Fibroblast of lung (primary cell): ENCODE measurements around the gene NOX3.

Experiments
- EZH2 ChIP-seq: IDR thresholded peaks from 2 replicates; pipeline ENCODE4 v1.5.1; 2012; ENCODE audit warnings: low read length, control low read depth, mild to moderate bottlenecking; ENCODE audit errors: missing control alignments
- TF ChIP-seq, protein P1 (sequence below), 2 donors: IDR thresholded peaks in 1 of 2; conservative IDR thresholded peaks in 1 of 2; 1 replicate in 1 of 2; 2 replicates in 1 of 2; pipeline ENCODE4 v1.5.1; 2011 to 2012; ENCODE audit warnings: low read length in 2 of 2, control low read depth in 1 of 2, inconsistent platforms in 1 of 2, low read depth in 1 of 2, mild to moderate bottlenecking in 1 of 2

DNA sequence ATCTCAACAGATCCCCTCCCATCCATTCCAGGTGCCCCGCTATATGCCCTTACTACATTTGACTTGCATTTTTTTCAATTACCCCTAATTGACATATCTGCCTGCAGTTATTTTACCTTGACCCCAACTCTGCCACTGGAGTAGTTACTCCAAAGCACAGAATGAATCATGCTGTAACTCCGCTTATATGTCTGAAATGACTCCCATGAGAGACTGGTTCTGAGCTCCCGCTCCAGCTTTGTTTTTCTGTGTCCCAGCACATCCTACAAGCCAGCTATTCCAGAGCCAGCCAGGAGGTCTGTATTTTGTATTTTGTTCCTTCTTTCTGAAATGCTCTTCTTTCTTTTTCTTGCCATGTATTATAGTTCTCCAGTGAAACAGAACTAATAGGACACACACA is 10.9 kb upstream of the NOX3 start:
- TF ChIP-seq, protein P1, sequence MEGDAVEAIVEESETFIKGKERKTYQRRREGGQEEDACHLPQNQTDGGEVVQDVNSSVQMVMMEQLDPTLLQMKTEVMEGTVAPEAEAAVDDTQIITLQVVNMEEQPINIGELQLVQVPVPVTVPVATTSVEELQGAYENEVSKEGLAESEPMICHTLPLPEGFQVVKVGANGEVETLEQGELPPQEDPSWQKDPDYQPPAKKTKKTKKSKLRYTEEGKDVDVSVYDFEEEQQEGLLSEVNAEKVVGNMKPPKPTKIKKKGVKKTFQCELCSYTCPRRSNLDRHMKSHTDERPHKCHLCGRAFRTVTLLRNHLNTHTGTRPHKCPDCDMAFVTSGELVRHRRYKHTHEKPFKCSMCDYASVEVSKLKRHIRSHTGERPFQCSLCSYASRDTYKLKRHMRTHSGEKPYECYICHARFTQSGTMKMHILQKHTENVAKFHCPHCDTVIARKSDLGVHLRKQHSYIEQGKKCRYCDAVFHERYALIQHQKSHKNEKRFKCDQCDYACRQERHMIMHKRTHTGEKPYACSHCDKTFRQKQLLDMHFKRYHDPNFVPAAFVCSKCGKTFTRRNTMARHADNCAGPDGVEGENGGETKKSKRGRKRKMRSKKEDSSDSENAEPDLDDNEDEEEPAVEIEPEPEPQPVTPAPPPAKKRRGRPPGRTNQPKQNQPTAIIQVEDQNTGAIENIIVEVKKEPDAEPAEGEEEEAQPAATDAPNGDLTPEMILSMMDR (conservative IDR thresholded peaks at IDR 0.05 in 1 of 2, IDR thresholded peaks at IDR 0.05 in 1 of 2; ENCODE audit: low read depth in 1 of 2, low read length in 2 of 2), result no peak
- no peak for TF ChIP-seq EZH2
